Ishikawa (cell line): Measurements from ENCODE around the gene FOXP1.

ENCODE experiments used
- CEBPB ChIP-seq: IDR thresholded peaks from 2 replicates; pipeline ENCODE4 v1.6.1; 2012
- EGR1 ChIP-seq: IDR thresholded peaks from 2 replicates; pipeline ENCODE4 v1.6.1; 2012
- FOXM1 ChIP-seq: IDR thresholded peaks from 2 replicates; pipeline ENCODE4 v1.6.1; 2012; ENCODE audit warnings: low read depth, borderline replicate concordance
- MAX ChIP-seq: IDR thresholded peaks from 2 replicates; pipeline ENCODE4 v1.6.1; 2012
- NFIC ChIP-seq: IDR thresholded peaks from 2 replicates; pipeline ENCODE4 v1.6.1; 2012
- RAD21 ChIP-seq: IDR thresholded peaks from 2 replicates; pipeline ENCODE4 v1.6.1; 2012; ENCODE audit warnings: low read depth
- REST ChIP-seq: IDR thresholded peaks from 2 replicates; pipeline ENCODE4 v1.6.1; 2012; ENCODE audit warnings: low read depth, mild to moderate bottlenecking
- YY1 ChIP-seq: IDR thresholded peaks from 2 replicates; pipeline ENCODE4 v1.6.1; 2012; ENCODE audit warnings: low read depth

GRCh38 chr3:71112576-71112975, 471.0 kb downstream of the FOXP1 start:
- TF ChIP-seq MAX (no peak), NFIC (no peak), EGR1 (no peak), FOXM1 (no peak), REST (no peak), YY1 (no peak), RAD21 (no peak), CEBPB (no peak)
